ENCODE results near the gene IGSF8.

DNA sequence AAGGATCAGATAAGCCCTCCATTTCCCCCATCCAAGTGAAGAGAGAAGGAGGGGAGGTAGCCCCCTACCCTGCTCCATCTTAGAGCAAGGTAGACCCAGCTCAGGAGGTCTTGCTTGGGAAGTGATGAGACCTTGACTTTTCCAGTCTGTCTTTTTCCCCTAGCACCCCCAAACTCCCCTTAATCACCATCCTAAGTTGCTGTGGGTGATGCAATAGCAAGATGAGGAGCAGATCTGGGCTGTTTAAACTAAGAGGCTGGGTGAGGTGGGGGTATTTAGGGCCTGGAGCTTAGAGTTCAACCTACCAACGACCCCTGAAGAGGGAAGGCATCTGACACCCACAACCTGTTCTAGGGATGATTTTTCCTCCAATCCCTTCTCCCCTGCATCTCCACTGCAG is 18.9 kb upstream of the IGSF8 start:
- TF ChIP-seq, protein P1, sequence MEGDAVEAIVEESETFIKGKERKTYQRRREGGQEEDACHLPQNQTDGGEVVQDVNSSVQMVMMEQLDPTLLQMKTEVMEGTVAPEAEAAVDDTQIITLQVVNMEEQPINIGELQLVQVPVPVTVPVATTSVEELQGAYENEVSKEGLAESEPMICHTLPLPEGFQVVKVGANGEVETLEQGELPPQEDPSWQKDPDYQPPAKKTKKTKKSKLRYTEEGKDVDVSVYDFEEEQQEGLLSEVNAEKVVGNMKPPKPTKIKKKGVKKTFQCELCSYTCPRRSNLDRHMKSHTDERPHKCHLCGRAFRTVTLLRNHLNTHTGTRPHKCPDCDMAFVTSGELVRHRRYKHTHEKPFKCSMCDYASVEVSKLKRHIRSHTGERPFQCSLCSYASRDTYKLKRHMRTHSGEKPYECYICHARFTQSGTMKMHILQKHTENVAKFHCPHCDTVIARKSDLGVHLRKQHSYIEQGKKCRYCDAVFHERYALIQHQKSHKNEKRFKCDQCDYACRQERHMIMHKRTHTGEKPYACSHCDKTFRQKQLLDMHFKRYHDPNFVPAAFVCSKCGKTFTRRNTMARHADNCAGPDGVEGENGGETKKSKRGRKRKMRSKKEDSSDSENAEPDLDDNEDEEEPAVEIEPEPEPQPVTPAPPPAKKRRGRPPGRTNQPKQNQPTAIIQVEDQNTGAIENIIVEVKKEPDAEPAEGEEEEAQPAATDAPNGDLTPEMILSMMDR (IDR thresholded peaks at IDR 0.05), result no peak
- no peak for TF ChIP-seq POLR2A (IDR thresholded peaks at IDR 0.05)
